GM12875 (cell line): ENCODE data around the gene FOXO4.

Experiments used
- H3K4me3 ChIP-seq: one replicate; pipeline ENCODE4 v1.5.1; 2011; ENCODE audit warnings: low read depth, low read length, control low read depth
- TF ChIP-seq, protein P1 (sequence below): IDR thresholded peaks from 2 replicates; pipeline ENCODE4 v1.5.1; 2011; ENCODE audit warnings: low read depth, mild to moderate bottlenecking, control low read depth, inconsistent platforms, low read length, moderate library complexity, borderline replicate concordance; ENCODE audit not compliant: insufficient read depth

FOXO4 gene

DNA sequence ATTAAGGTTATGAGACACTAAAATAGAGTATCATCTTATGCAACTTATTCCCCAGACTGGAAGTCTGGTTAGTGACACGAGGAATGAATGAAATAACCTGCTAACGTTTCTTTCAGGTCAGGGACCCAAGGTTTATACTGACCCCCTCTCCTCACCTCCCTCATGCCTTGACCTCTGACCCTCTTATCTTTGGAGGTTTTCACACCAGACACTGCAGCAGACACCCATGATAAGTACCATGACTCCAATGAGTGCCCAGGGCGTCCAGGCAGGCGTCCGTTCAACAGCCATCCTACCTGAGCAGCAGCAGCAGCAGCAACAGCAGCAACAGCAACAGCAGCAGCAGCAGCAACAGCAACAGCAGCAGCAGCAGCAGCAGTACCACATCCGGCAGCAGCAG lies 44.8 kb downstream of the FOXO4 start:
- no peak overlapping the region for H3K4me3 ChIP-seq
- TF ChIP-seq, protein P1, sequence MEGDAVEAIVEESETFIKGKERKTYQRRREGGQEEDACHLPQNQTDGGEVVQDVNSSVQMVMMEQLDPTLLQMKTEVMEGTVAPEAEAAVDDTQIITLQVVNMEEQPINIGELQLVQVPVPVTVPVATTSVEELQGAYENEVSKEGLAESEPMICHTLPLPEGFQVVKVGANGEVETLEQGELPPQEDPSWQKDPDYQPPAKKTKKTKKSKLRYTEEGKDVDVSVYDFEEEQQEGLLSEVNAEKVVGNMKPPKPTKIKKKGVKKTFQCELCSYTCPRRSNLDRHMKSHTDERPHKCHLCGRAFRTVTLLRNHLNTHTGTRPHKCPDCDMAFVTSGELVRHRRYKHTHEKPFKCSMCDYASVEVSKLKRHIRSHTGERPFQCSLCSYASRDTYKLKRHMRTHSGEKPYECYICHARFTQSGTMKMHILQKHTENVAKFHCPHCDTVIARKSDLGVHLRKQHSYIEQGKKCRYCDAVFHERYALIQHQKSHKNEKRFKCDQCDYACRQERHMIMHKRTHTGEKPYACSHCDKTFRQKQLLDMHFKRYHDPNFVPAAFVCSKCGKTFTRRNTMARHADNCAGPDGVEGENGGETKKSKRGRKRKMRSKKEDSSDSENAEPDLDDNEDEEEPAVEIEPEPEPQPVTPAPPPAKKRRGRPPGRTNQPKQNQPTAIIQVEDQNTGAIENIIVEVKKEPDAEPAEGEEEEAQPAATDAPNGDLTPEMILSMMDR = no peak

DNA sequence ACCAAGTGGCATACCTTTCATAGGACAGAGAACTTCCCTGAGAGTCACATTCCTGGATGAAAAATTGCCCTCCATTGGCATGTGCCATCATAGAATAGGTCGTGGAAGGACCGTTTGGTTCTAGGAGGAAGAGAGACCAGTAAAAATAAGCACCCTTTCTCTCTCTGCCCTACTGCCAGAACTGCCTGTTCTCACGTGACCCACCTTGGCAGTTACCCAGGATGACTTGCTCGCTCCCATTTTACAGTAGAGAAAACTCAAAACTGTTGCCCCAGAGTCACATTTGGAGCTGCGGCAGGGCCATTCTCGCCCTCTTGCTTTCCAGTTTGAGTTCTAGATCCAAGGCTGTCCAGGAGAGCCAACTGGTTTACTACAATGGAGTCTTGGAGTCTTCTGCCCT lies 47.9 kb downstream of the FOXO4 start:
- H3K4me3 ChIP-seq = no peak overlapping the region
- TF ChIP-seq, protein P1 = no peak

DNA sequence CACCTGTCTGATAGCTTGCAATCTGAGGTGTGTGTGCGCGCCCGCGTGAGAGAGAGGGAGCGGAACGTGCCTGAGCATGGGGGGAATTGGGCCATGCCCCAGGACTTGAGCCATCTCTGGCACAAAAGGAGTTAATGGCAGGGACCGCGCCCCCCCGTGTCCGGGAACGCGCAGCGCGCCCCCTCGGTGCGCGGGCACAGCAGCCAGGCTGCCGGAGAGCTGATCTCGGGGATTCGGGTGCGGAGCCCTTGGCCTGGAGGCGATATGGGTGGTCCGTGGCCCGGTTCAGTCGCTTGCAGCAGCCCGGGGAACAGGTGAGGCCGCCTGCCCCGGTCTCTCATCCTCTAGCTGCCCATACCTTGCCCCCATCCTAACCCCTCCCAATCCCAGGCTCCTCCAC lies 49.0 kb downstream of the FOXO4 start, which contains the start of gene NLGN3:
NLGN3 (plus strand) TSS at position 191 of the 400 bp plus-strand sequence. CDS start 2,909 bp downstream, outside the sequence.
- no peak within 1 kb of the TSS for H3K4me3 ChIP-seq
- TF ChIP-seq, protein P1 = no peak

DNA sequence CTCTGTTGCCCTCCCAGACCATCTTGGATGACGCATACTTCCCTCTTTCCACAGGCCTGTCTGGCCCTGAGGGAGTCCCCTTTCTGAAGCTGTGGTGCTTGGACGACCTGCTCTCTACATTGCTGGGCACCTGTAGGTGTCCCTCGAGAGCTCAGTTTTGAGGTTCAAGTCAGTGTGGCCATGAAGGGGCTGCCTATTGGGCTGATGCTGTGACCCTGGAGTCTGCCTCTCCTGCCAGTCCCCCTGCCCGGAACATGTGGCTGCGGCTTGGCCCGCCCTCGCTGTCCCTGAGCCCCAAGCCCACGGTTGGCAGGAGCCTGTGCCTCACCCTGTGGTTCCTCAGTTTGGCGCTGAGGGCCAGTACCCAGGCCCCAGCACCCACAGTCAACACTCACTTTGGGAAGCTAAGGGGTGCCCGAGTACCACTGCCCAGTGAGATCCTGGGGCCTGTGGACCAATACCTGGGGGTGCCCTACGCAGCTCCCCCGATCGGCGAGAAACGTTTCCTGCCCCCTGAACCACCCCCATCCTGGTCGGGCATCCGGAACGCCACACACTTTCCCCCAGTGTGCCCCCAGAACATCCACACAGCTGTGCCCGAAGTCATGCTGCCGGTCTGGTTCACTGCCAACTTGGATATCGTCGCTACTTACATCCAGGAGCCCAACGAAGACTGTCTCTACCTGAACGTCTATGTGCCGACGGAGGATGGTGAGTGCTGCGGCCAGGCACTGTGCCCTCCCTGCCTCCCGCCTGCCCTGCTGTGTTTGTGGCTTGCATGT lies 52.0 kb downstream of the FOXO4 start:
- TF ChIP-seq, protein P1 = no peak

DNA sequence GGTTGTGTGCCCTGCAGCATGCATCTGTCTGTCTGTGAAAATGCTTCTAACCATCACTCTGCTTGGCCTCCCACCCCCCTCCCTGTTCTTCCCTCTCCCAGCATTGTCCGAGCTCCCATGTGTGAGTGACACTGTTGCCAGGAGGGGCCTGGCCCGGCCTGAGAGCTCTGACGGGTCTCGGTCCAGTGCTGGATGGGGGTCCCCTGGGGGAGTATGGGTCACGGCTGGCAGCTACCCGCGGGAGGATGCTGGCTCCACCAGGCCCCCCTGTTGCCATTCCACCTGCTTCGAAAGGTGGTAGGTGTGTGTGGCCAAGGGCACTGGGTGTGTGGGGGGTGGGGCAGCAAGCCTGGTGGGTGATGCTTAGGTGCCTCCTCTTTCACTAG lies 52.6 kb downstream of the FOXO4 start:
- TF ChIP-seq, protein P1 = no peak
- no peak overlapping the region for H3K4me3 ChIP-seq

More for the DNA sequence above, 52.0 kb downstream of the FOXO4 start:
- H3K4me3 ChIP-seq = no peak overlapping the region

DNA sequence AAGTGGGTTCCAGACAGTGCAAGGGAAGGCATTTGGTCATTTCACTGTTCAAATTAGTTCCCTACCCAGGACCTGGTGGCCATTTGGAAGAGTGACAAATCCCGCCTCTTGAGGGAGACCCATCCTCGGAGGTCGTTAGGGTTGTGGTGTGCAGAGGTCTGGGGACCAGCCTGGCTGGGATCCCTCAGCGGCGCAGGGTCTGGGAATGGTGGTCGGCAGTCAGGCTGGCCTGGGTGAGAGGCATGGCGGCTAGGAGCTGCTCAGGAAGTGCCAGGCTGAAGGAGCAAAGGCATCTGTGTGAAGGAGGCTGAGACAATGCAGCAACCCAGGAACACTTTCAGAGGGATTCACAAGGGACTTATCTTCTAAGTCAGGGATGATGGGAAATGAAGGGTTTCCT lies 55.7 kb downstream of the FOXO4 start:
- TF ChIP-seq, protein P1 = no peak
- H3K4me3 ChIP-seq = no peak overlapping the region
